A549 (cell line): ENCODE data around the gene SYNPO2. TPM values are rescaled to one million over a fixed set of nuclear protein-coding genes. Genes with fewer than 3 reads are reported as not detected.

ENCODE experiments used
- ATAC-seq, 2 experiments: fragments of 200-7000 bp in 1 of 2; fragments of >200 bp in 1 of 2; cut with Nextera tagmentation in 1 of 2; cut with Tn5 transposase in 1 of 2; 3 replicates each; pipeline versions ENCODE4 v1.8.0 to v1.9.1; 2018 to 2020; ENCODE audit warnings: mild to moderate bottlenecking in 1 of 2, moderate library complexity in 1 of 2
- CTCF ChIA-PET: fragments of 300-600 bp; sonication (Branson Sonifier 250); formaldehyde crosslinking; extraction: SDS; loops from one replicate; lab custom pipeline; 2021; ENCODE audit warnings: antibody characterized with exemption, inconsistent platforms; lab: Yijun Ruan, JAX
- POLR2A ChIA-PET: fragments of 350-600 bp; formaldehyde crosslinking; extraction: SDS; loops from one replicate; lab custom pipeline; 2021; ENCODE audit warnings: antibody characterized with exemption, inconsistent platforms; lab: Yijun Ruan, JAX
- DNase-seq, 2 experiments: peaks; one replicate each; pipeline versions ENCODE4 v3.0.0 to v3.0.0-alpha.2; 2011 to 2016; ENCODE audit warnings: low read depth in 1 of 2, low spot score in 1 of 2
- FAIRE-seq: peaks from 2 replicates; lab custom pipeline; 2011; peaks lifted over from hg19 to GRCh38; lab: Jason Lieb, UNC
- H3K27ac ChIP-seq, 2 experiments: fragments of >200 bp; sonication (Bioruptor Twin); formaldehyde crosslinking; 3 replicates each; pipeline ENCODE4 v1.5.1; 2016 to 2017
- H3K4me1 ChIP-seq: fragments of >200 bp; sonication (Bioruptor Twin); formaldehyde crosslinking; 3 replicates; pipeline ENCODE4 v1.6.1; 2016
- H3K4me2 ChIP-seq: fragments of >200 bp; sonication (Bioruptor Twin); formaldehyde crosslinking; 3 replicates; pipeline ENCODE4 v1.6.1; 2016
- H3K4me3 ChIP-seq: fragments of >200 bp; sonication (Bioruptor Twin); formaldehyde crosslinking; 3 replicates; pipeline ENCODE4 v1.5.1; 2016
- H3K9me3 ChIP-seq: fragments of >200 bp; sonication (Bioruptor Twin); formaldehyde crosslinking; 3 replicates; pipeline ENCODE4 v1.6.1; 2016
- BCL3 ChIP-seq: fragments of >200 bp; sonication (Bioruptor Twin); formaldehyde crosslinking; IDR thresholded peaks from 3 replicates; pipeline ENCODE4 v1.6.1; 2016
- EHMT2 ChIP-seq: fragments of 200-600 bp; sonication (generic); IDR thresholded peaks from 2 replicates; pipeline ENCODE4 v1.6.1; 2016; ENCODE audit warnings: antibody characterized with exemption, low read depth, mild to moderate bottlenecking, moderate library complexity
- EP300 ChIP-seq, 2 experiments: fragments of >200 bp; sonication (Bioruptor Twin); formaldehyde crosslinking; IDR thresholded peaks; 2 replicates in 1 of 2; 3 replicates in 1 of 2; pipeline ENCODE4 v1.6.1; 2016 to 2017
- ESRRA ChIP-seq: fragments of 150-350 bp; IDR thresholded peaks from 2 replicates; pipeline ENCODE4 v1.6.1; 2014; ENCODE audit warnings: mild to moderate bottlenecking, low read length, borderline replicate concordance
- FOSL2 ChIP-seq, 2 experiments: fragments of 450-650 bp in 1 of 2; fragments of >200 bp in 1 of 2; sonication (Bioruptor Twin) in 1 of 2; formaldehyde crosslinking; IDR thresholded peaks; 2 replicates each; pipeline versions ENCODE4 v1.5.0 to v1.6.1; 2016 to 2020; ENCODE audit warnings: mild to moderate bottlenecking in 1 of 2, moderate library complexity in 1 of 2
- FOXS1 ChIP-seq: fragments of 250-450 bp; sonication (Bioruptor Pico); IDR thresholded peaks from 2 replicates; pipeline ENCODE4 v1.5.0; 2020; ENCODE audit warnings: mild to moderate bottlenecking, moderate library complexity
- GATA3 ChIP-seq: IDR thresholded peaks from 2 replicates; pipeline ENCODE4 v1.6.1; 2012; ENCODE audit warnings: borderline replicate concordance
- HOXB5 ChIP-seq: fragments of 250-450 bp; sonication (Bioruptor Pico); IDR thresholded peaks from 2 replicates; pipeline ENCODE4 v1.5.0; 2020; ENCODE audit warnings: mild to moderate bottlenecking, moderate library complexity
- JUNB ChIP-seq: fragments of >200 bp; sonication (Bioruptor Twin); formaldehyde crosslinking; IDR thresholded peaks from 2 replicates; pipeline ENCODE4 v1.6.1; 2016
- MAFK ChIP-seq: fragments of 450-650 bp; IDR thresholded peaks from 2 replicates; pipeline ENCODE4 v1.6.1; 2014; ENCODE audit not compliant: partially characterized antibody
- MYC ChIP-seq: IDR thresholded peaks from 2 replicates; pipeline ENCODE4 v1.6.1; 2012; ENCODE audit warnings: mild to moderate bottlenecking, inconsistent platforms, low read length, improper control_type of control experiment, borderline replicate concordance
- RARB ChIP-seq: fragments of 250-450 bp; sonication (Bioruptor Pico); IDR thresholded peaks from 2 replicates; pipeline ENCODE4 v1.8.0; 2021; ENCODE audit warnings: mild to moderate bottlenecking, moderate library complexity
- RCOR1 ChIP-seq: fragments of 150-350 bp; IDR thresholded peaks from 2 replicates; pipeline ENCODE4 v1.6.1; 2014; ENCODE audit warnings: antibody characterized with exemption, low read length, low read depth
- REST ChIP-seq: fragments of 200-600 bp; sonication (generic); IDR thresholded peaks from 2 replicates; pipeline ENCODE4 v1.6.1; 2016; ENCODE audit warnings: antibody characterized with exemption, mild to moderate bottlenecking, moderate library complexity
- TP53 ChIP-seq: fragments of 250-450 bp; sonication (Bioruptor Pico); IDR thresholded peaks from 2 replicates; pipeline ENCODE4 v1.5.0; 2021; ENCODE audit warnings: mild to moderate bottlenecking, moderate library complexity
- ZC3H11A ChIP-seq: fragments of 450-650 bp; IDR thresholded peaks from 2 replicates; pipeline ENCODE4 v1.6.1; 2014; ENCODE audit warnings: antibody characterized with exemption, mild to moderate bottlenecking
- WGBS: methylation state at CpG from one replicate; pipeline ENCODE4 v1.1.6; 2017; ENCODE audit errors: missing lambda C conversion rate; 5-methylcytosine and 5-hydroxymethylcytosine counted together
- polyA plus RNA-seq, 4 experiments: library from polyadenylated mRNA; depleted of rRNA in 3 of 4; stranded (reverse); fragments of >200 nt; fragmentation: RNase III in 1 of 4; extraction: RNeasy Plus Mini Kit Qiagen cat#74134 plus additional on column Dnase treatment in 1 of 4; gene quantifications; 2 replicates in 3 of 4; 3 replicates in 1 of 4; pipeline ENCODE4 v1.2.3, GENCODE V29; 2011 to 2017
- TF ChIP-seq, protein P1 (sequence below): fragments of 450-650 bp; IDR thresholded peaks from 2 replicates; pipeline ENCODE4 v1.6.1; 2014; ENCODE audit warnings: antibody characterized with exemption
- TF ChIP-seq, protein P2 (sequence below): fragments of >200 bp; sonication (Bioruptor Twin); formaldehyde crosslinking; IDR thresholded peaks from 3 replicates; pipeline ENCODE4 v1.5.1; 2016

Gene SYNPO2
- polyA plus RNA-seq, 2 of the 4 experiments (the other 2 are of a cell fraction), result 2.5 to 8.8 TPM

DNA sequence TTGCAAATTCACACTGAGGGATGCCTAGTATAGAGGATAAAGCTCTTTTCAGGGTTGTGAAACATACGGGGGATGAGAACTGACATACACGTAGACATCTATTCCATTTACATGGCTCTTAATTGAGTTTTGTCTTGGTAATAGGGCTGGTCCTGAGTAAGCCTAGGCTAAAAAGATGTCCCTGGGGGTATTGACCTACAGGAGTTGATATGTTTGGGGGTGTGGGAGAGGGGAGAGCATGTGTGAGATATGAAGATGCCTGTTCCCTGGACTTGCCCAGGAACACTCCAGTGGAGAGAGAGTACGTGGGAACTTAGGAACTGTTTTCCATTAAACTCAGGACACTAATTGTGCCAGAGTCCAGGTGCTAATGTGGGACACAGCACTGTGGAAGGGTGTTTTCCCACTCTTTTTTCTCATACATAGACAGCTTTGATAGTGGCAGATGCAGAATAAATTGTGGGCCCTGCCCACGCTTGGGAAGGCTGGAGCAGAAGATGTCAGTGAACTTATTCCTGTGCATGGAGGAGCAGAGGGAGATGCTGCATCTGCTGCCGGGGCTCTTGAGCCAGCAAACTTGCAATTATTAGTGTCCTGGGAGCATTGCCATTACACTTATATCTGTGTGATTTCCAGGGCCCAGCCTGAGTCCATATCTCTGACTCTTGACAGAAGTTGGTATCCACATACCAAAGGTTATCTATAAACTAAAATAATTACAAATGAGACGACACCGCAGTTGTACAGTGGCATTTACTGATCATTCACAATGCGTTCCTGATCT, 20.7 kb downstream of the SYNPO2 start (continued):
- TF ChIP-seq, protein P1, sequence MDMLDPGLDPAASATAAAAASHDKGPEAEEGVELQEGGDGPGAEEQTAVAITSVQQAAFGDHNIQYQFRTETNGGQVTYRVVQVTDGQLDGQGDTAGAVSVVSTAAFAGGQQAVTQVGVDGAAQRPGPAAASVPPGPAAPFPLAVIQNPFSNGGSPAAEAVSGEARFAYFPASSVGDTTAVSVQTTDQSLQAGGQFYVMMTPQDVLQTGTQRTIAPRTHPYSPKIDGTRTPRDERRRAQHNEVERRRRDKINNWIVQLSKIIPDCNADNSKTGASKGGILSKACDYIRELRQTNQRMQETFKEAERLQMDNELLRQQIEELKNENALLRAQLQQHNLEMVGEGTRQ, result no peak
- TF ChIP-seq JUNB (no peak), EP300 (IDR thresholded peaks at IDR 0.05) (no peak), HOXB5 (no peak), ZC3H11A (no peak), ESRRA (no peak), RARB (CRISPR knock-in tag) (no peak)
- TF ChIP-seq, all 56 proteins: peak for 0

- Histone ChIP-seq H3K9me3 (no peaks in the 10 kb centered on the region), H3K27ac (no peak overlapping the region)
- POLR2A ChIA-PET, result no interaction called here
- TF ChIP-seq EP300 (IDR thresholded peaks at IDR 0.05) (no peak), RCOR1 (no peak), MAFK (no peak), TP53 (CRISPR knock-in tag) (no peak), RARB (CRISPR knock-in tag) (no peak), EHMT2 (no peak), GATA3 (no peak), FOSL2 (IDR thresholded peaks at IDR 0.05) (no peak), FOSL2 (CRISPR knock-in tag; IDR thresholded peaks at IDR 0.05) (no peak), FOXS1 (CRISPR knock-in tag) (no peak), MYC (no peak), REST (no peak), BCL3 (no peak)
- TF ChIP-seq, protein P2, sequence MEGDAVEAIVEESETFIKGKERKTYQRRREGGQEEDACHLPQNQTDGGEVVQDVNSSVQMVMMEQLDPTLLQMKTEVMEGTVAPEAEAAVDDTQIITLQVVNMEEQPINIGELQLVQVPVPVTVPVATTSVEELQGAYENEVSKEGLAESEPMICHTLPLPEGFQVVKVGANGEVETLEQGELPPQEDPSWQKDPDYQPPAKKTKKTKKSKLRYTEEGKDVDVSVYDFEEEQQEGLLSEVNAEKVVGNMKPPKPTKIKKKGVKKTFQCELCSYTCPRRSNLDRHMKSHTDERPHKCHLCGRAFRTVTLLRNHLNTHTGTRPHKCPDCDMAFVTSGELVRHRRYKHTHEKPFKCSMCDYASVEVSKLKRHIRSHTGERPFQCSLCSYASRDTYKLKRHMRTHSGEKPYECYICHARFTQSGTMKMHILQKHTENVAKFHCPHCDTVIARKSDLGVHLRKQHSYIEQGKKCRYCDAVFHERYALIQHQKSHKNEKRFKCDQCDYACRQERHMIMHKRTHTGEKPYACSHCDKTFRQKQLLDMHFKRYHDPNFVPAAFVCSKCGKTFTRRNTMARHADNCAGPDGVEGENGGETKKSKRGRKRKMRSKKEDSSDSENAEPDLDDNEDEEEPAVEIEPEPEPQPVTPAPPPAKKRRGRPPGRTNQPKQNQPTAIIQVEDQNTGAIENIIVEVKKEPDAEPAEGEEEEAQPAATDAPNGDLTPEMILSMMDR, result no peak
- TF ChIP-seq, protein P1, result no peak
- TF ChIP-seq, all 56 proteins: peak for 0
- ATAC-seq, result no peak
- DNase-seq, result no peak
- Histone ChIP-seq H3K4me2 (no peak overlapping the region), H3K4me1 (no peaks in the 10 kb centered on the region), H3K4me3 (no peak overlapping the region)
- WGBS, result 81% methylated on average over 3 of the region's 3 CpGs
- no peak for FAIRE-seq
- CTCF ChIA-PET, result no interaction called here
These were observed 21.6 kb downstream of the SYNPO2 start for GRCh38 chr4:118910221-118910620.
